ENCODE data around the gene KCTD4.

- TF ChIP-seq, protein P1, sequence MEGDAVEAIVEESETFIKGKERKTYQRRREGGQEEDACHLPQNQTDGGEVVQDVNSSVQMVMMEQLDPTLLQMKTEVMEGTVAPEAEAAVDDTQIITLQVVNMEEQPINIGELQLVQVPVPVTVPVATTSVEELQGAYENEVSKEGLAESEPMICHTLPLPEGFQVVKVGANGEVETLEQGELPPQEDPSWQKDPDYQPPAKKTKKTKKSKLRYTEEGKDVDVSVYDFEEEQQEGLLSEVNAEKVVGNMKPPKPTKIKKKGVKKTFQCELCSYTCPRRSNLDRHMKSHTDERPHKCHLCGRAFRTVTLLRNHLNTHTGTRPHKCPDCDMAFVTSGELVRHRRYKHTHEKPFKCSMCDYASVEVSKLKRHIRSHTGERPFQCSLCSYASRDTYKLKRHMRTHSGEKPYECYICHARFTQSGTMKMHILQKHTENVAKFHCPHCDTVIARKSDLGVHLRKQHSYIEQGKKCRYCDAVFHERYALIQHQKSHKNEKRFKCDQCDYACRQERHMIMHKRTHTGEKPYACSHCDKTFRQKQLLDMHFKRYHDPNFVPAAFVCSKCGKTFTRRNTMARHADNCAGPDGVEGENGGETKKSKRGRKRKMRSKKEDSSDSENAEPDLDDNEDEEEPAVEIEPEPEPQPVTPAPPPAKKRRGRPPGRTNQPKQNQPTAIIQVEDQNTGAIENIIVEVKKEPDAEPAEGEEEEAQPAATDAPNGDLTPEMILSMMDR (IDR thresholded peaks at IDR 0.05): no peak
- no peak for TF ChIP-seq POLR2A (IDR thresholded peaks at IDR 0.05)
Observed at GRCh38 chr13:45205124-45205523, 4.3 kb upstream of the KCTD4 start.

Data from heart left ventricle (tissue), 13 donors.